Bronchial epithelial cell (primary cell): ENCODE data around the gene TNFSF10. TPM values are rescaled to one million over a fixed set of nuclear protein-coding genes. Genes with fewer than 3 reads are reported as not detected.

Experiments used
- DNase-seq: peaks from one replicate; pipeline ENCODE4 v3.0.0-alpha.2; 2010; ENCODE audit warnings: low read depth
- FAIRE-seq: peaks from 2 replicates; lab custom pipeline; 2011; peaks lifted over from hg19 to GRCh38; lab: Jason Lieb, UNC
- H3K27me3 ChIP-seq: 2 replicates; pipeline ENCODE4 v1.5.1; 2011; ENCODE audit warnings: low read length; ENCODE audit not compliant: control insufficient read depth, insufficient read depth
- H3K36me3 ChIP-seq: 2 replicates; pipeline ENCODE4 v1.5.1; 2011; ENCODE audit warnings: low read length; ENCODE audit not compliant: control insufficient read depth, insufficient read depth
- H3K4me3 ChIP-seq: 2 replicates; pipeline ENCODE4 v1.5.1; 2011; ENCODE audit warnings: mild to moderate bottlenecking, low read depth, low read length, control low read depth
- total RNA-seq: library from RNA; depleted of rRNA; stranded (reverse); fragments of >200 nt; gene quantifications from 2 replicates; pipeline ENCODE4 v1.2.1, GENCODE V29; 2014
- TF ChIP-seq, protein P1 (sequence below): IDR thresholded peaks from 2 replicates; pipeline ENCODE4 v1.5.1; 2011; ENCODE audit warnings: mild to moderate bottlenecking, moderate library complexity, low read length, control low read depth, inconsistent platforms; ENCODE audit not compliant: insufficient read depth, severe bottlenecking

The TNFSF10 gene
- total RNA-seq, 1 donor from 2014 or later, result 15.5 TPM

DNA sequence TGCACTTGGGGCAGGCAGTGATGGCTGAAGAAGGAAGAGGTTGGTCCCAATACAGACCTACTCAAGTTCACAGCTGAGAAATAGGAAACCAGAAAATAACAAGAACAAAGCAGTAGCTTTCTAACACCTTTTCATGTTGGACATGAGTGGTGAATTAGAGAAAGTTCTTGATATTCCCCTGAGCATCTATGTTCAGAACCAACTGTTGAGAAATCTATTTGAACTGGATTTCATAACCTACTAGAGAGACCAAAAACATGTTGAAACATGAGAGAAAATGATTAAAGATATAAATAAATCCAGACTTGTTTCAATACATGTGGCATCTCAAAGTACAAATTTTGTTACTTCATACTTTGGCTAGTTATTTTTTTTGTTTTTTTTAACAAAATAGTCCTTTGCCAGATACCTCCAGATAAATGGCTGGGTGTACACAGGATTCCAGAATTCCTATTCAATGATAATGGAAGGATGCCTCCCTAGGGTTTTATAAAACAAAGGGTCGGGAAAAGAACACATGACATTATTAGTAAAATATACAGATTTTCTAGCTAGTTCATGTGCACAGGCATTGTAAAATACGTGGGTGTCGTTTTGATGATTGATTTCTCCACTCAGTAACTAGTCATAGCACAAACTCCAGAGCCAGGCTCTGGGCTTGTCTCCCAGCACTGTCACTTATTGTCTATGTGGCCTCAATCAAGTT is 34.4 kb upstream of the TNFSF10 start:
- peak; percentile 89 for DNase-seq
- TF ChIP-seq, protein P1, sequence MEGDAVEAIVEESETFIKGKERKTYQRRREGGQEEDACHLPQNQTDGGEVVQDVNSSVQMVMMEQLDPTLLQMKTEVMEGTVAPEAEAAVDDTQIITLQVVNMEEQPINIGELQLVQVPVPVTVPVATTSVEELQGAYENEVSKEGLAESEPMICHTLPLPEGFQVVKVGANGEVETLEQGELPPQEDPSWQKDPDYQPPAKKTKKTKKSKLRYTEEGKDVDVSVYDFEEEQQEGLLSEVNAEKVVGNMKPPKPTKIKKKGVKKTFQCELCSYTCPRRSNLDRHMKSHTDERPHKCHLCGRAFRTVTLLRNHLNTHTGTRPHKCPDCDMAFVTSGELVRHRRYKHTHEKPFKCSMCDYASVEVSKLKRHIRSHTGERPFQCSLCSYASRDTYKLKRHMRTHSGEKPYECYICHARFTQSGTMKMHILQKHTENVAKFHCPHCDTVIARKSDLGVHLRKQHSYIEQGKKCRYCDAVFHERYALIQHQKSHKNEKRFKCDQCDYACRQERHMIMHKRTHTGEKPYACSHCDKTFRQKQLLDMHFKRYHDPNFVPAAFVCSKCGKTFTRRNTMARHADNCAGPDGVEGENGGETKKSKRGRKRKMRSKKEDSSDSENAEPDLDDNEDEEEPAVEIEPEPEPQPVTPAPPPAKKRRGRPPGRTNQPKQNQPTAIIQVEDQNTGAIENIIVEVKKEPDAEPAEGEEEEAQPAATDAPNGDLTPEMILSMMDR, result no peak
- no peaks in the 10 kb centered on the region for H3K36me3 ChIP-seq
- no peak overlapping the region for H3K4me3 ChIP-seq
- H3K27me3 ChIP-seq, result no peaks in the 10 kb centered on the region
- FAIRE-seq, result no peak

GRCh38 chr3:172553526-172554252 is 30.5 kb upstream of the TNFSF10 start:
- Histone ChIP-seq H3K27me3 (no peaks in the 10 kb centered on the region), H3K36me3 (no peaks in the 10 kb centered on the region), H3K4me3 (no peak overlapping the region)
- FAIRE-seq, result no peak
- DNase-seq, result no peak
- TF ChIP-seq, protein P1, result no peak

GRCh38 chr3:172552607-172553006 is 29.4 kb upstream of the TNFSF10 start:
- no peaks in the 10 kb centered on the region for H3K27me3 ChIP-seq
- DNase-seq (no peak), FAIRE-seq (no peak)
- no peak overlapping the region for H3K4me3 ChIP-seq
- TF ChIP-seq, protein P1, result no peak
- H3K36me3 ChIP-seq, result no peaks in the 10 kb centered on the region

DNA sequence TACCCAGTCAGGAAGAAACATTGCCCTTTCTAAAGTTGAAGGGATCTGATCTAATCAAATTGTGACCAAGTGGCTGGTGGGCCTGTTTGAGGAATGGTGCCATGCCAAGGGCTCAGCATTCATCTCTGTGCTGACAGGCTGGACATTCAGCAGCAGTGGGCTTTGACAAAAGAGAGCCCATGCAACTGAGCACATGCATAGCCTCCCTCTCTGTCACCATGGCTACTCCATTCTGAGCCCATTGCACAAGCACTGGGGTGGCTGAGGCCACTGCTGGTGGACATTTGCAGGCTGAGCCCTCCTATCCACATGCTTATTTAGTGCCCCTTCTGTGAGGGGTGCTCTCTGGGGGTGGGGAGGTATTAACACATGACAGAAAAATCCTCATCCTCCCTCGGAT is 28.6 kb upstream of the TNFSF10 start:
- TF ChIP-seq, protein P1, result no peak
- H3K4me3 ChIP-seq, result no peak overlapping the region
- FAIRE-seq (no peak), DNase-seq (no peak)
- H3K36me3 ChIP-seq, result no peaks in the 10 kb centered on the region
- H3K27me3 ChIP-seq, result no peaks in the 10 kb centered on the region

- TF ChIP-seq, protein P1, result no peak
- FAIRE-seq, result peak; percentile 55
- H3K4me3 ChIP-seq, result no peak overlapping the region
- DNase-seq, result peak; percentile 99
- no peaks in the 10 kb centered on the region for H3K27me3 ChIP-seq
- H3K36me3 ChIP-seq, result no peaks in the 10 kb centered on the region
Observed at GRCh38 chr3:172550347-172550943, 27.2 kb upstream of the TNFSF10 start.
